GM12878 (cell line): ENCODE results near the gene CD82. TPM values are rescaled to one million over a fixed set of nuclear protein-coding genes. Genes with fewer than 3 reads are reported as not detected.

Source experiments
- ATAC-seq: fragments of 200-7000 bp; cut with Tn5 transposase; 3 replicates; pipeline ENCODE4 v1.9.1; 2020; ENCODE audit warnings: mild to moderate bottlenecking, moderate library complexity
- BruUV-seq: library from RNA; stranded (reverse); fragments of 400-500 nt; replicated peaks from 2 replicates; lab custom pipeline; 2021; lab: Mats Ljungman, UMichigan
- CTCF ChIA-PET: fragments of 300-600 bp; sonication (Branson Sonifier 250); formaldehyde crosslinking; extraction: SDS; loops from one replicate; lab custom pipeline; 2021; ENCODE audit warnings: inconsistent platforms; lab: Yijun Ruan, JAX
- POLR2A ChIA-PET: fragments of 350-600 bp; formaldehyde crosslinking; extraction: SDS; loops from one replicate; lab custom pipeline; 2021; ENCODE audit warnings: inconsistent platforms; lab: Charles Lee
- RAD21 ChIA-PET: fragments of 300-600 bp; sonication (Branson Sonifier 250); formaldehyde crosslinking; loops from one replicate; lab custom pipeline; 2023; ENCODE audit warnings: antibody characterized with exemption; ENCODE audit not compliant: unreplicated experiment; lab: Charles Lee
- SMC1A ChIA-PET: fragments of 300-600 bp; sonication (Branson Sonifier 250); formaldehyde crosslinking; loops from one replicate; lab custom pipeline; 2023; ENCODE audit not compliant: unreplicated experiment, uncharacterized antibody; lab: Charles Lee
- DNase-seq: peaks from one replicate; pipeline ENCODE4 v3.0.0-alpha.2; 2011; ENCODE audit warnings: low read depth, low spot score
- FAIRE-seq: peaks from 3 replicates; lab custom pipeline; 2011; peaks lifted over from hg19 to GRCh38; lab: Jason Lieb, UNC
- H2AFZ ChIP-seq: 2 replicates; pipeline ENCODE4 v1.6.0; 2011; ENCODE audit warnings: low read depth, low read length, control low read depth; ENCODE audit not compliant: control insufficient read depth
- H3K27ac ChIP-seq: 2 replicates; pipeline ENCODE4 v1.5.1; 2011; ENCODE audit warnings: control low read depth; ENCODE audit not compliant: control insufficient read depth, insufficient read depth
- H3K27me3 ChIP-seq, 2 experiments: replicated peaks in 1 of 2; 2 replicates each; pipeline versions ENCODE4 v1.6.0 to v1.6.1; 2011; ENCODE audit warnings: low read length in 1 of 2; ENCODE audit not compliant: control insufficient read depth in 2 of 2, insufficient read depth in 2 of 2
- H3K36me3 ChIP-seq, 2 experiments: 2 replicates each; pipeline ENCODE4 v1.5.1; 2011; ENCODE audit warnings: low read length in 1 of 2; ENCODE audit not compliant: control insufficient read depth in 2 of 2, insufficient read depth in 2 of 2
- H3K4me1 ChIP-seq: 2 replicates; pipeline ENCODE4 v1.6.1; 2011; ENCODE audit warnings: mild to moderate bottlenecking, low read length, moderate library complexity, mixed read lengths; ENCODE audit not compliant: control insufficient read depth, insufficient read depth
- H3K4me2 ChIP-seq: 2 replicates; pipeline ENCODE4 v1.6.0; 2011; ENCODE audit warnings: control low read depth; ENCODE audit not compliant: control insufficient read depth, insufficient read depth
- H3K4me3 ChIP-seq: fragments of 200-600 bp; sonication (generic); 2 replicates; pipeline ENCODE4 v1.5.1; 2016
- H3K79me2 ChIP-seq: 2 replicates; pipeline ENCODE4 v1.6.0; 2011; ENCODE audit warnings: low read length; ENCODE audit not compliant: control insufficient read depth, insufficient read depth
- H3K9ac ChIP-seq: 2 replicates; pipeline ENCODE4 v1.8.0; 2011; ENCODE audit warnings: low read length, control low read depth, mixed read lengths; ENCODE audit not compliant: control insufficient read depth, insufficient read depth
- H3K9me3 ChIP-seq: replicated peaks from 3 replicates; pipeline ENCODE4 v1.5.1; 2011; ENCODE audit warnings: mild to moderate bottlenecking, low read length; ENCODE audit not compliant: control insufficient read depth, insufficient read depth
- H4K20me1 ChIP-seq: 2 replicates; pipeline ENCODE4 v1.6.0; 2011; ENCODE audit not compliant: control insufficient read depth, insufficient read depth
- ATF7 ChIP-seq: fragments of 450-650 bp; IDR thresholded peaks from 2 replicates; pipeline ENCODE4 v1.6.1; 2016; ENCODE audit warnings: low read depth, mild to moderate bottlenecking
- POLR2AphosphoS2 ChIP-seq: IDR thresholded peaks from 2 replicates; pipeline ENCODE4 v1.6.1; 2011; ENCODE audit warnings: low read depth, mild to moderate bottlenecking, low read length, improper control_type of control experiment, moderate library complexity
- SIN3A ChIP-seq: IDR thresholded peaks from 2 replicates; pipeline ENCODE4 v1.6.1; 2012; ENCODE audit warnings: low read depth, low read length, improper control_type of control experiment
- WRNIP1 ChIP-seq: IDR thresholded peaks from 2 replicates; pipeline ENCODE4 v1.6.1; 2011; ENCODE audit warnings: low read depth, low read length, improper control_type of control experiment, borderline replicate concordance
- WGBS: methylation state at CpG from one replicate; pipeline ENCODE4 v1.1.6; 2016; ENCODE audit warnings: low lambda C conversion rate; ENCODE audit not compliant: insufficient replicate concordance, insufficient coverage; ENCODE audit errors: missing lambda C conversion rate; 5-methylcytosine and 5-hydroxymethylcytosine counted together
- in situ Hi-C: fragments of 300-500 bp; cut with MboI; formaldehyde crosslinking; loops from 9 replicates; pipeline ENCODE4 v1.14.3; 2018; ENCODE audit warnings: mixed read lengths
- intact Hi-C: fragments of 100-400 bp; cut with micrococcal nuclease; formaldehyde crosslinking; loops from one replicate; pipeline ENCODE4 v1.14.2; 2022; ENCODE audit not compliant: unreplicated experiment
- polyA plus RNA-seq, 11 experiments: library from polyadenylated mRNA; depleted of rRNA in 4 of 11; unstranded in 6 of 11; stranded (reverse) in 5 of 11; fragments of >200 nt; fragmentation: Nextera tagmentation in 4 of 11; fragmentation: Illumina TruSeq in 1 of 11; extraction: Ambion mirVana in 4 of 11; extraction: Trizol in 1 of 11; gene quantifications; 1 replicate in 1 of 11; 2 replicates in 10 of 11; pipeline versions ENCODE4 v1.2.1 to v1.2.3, GENCODE V29; 2011 to 2016; ENCODE audit warnings: inconsistent platforms in 2 of 11, missing spikeins in 2 of 11, low read depth in 1 of 11
- total RNA-seq, 4 experiments: library from RNA; depleted of rRNA in 3 of 4; stranded (reverse); fragments of >200 nt in 3 of 4; fragmentation: Illumina TruSeq in 1 of 4; extraction: Trizol in 1 of 4; gene quantifications; 2 replicates each; pipeline versions ENCODE4 v1.2.1 to v1.2.3, GENCODE V29; 2013 to 2021
- TF ChIP-seq, protein P1 (sequence below): fragments of 450-650 bp; IDR thresholded peaks from 2 replicates; pipeline ENCODE4 v1.6.1; 2016; ENCODE audit warnings: mild to moderate bottlenecking
- TF ChIP-seq, protein P2 (sequence below): fragments of 450-650 bp; IDR thresholded peaks from 2 replicates; pipeline ENCODE4 v1.6.1; 2017; ENCODE audit warnings: mild to moderate bottlenecking, moderate library complexity
- TF ChIP-seq, protein P3 (sequence below): fragments of 450-650 bp; IDR thresholded peaks from 2 replicates; pipeline ENCODE4 v1.6.1; 2017; ENCODE audit warnings: antibody characterized with exemption, mild to moderate bottlenecking, moderate library complexity

CD82 gene
- total and polyA plus RNA-seq, 10 of the 15 experiments (the other 5 are each of a cell fraction or from before 2014, with no cell fraction given) = 5.2 to 180 (median 84.7) TPM

DNA sequence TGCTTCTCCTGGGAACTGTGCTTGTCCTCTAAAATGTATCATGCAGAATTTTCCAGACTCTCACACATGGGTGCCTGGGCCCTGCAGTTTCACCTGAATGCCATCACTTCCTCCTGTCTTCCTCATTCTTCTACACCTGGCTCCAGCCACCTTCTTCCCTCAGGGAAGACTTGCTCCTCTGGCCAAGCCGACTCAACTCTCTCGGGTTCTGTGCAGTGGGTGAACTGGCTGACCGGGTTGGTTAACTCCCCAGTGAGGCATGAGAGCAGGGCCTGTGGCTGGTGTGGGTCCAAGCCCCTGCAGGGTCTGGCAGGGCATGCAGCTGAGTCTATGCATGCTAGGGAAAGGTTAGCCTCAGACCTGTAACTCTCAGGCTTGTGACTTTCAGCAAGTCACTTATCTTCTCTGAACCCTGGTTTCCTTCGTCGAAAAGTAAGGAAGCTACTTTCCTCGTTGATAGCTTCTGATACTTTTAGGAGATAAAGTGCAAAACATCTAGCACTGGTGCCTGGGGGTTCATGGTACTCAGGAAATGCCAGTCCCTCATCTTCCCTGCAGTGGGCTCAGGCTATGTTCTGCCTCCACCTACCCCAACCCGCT is 11.9 kb downstream of the CD82 start:
- SMC1A ChIA-PET = interaction anchor here (0.9 to 4.0 kb wide), 14 partner anchors 8 to 40 kb away, joined by 3 to 60 read pairs (median 4); partner anchors contain the start of gene CD82
- no TSS peak for BruUV-seq
- Histone ChIP-seq H3K36me3 (peaks cover 8 to 24% of the 10 kb centered on the region in 2 experiments), H3K9ac (peak overlapping the region; percentile 43; the same call in 1 of the 2 replicates), H3K79me2 (peaks cover 95% of the 10 kb centered on the region), H3K9me3 (no peaks in the 10 kb centered on the region; the same call in 2 of the 3 replicates), H3K27me3 (no peaks in the 10 kb centered on the region), H2AFZ (no peak overlapping the region), H3K4me1 (peaks cover 59% of the 10 kb centered on the region), H4K20me1 (no peaks in the 10 kb centered on the region), H3K27ac (peak overlapping the region; percentile 73), H3K4me2 (peak overlapping the region; percentile 40), H3K4me3 (peak overlapping the region; percentile 14; the same call in 1 of the 2 replicates)
- in situ Hi-C loops (loop anchor here (25.0 kb wide), 1 partner anchor 1215 kb away; the partner anchor contains the start of gene TTC17), intact Hi-C loops (no loop called here)
- FAIRE-seq (no peak), DNase-seq (no peak), ATAC-seq (peak; percentile 17)
- POLR2A ChIA-PET = interaction anchor here (0.8 to 23.1 kb wide), 6 partner anchors 8 to 35 kb away, joined by 3 to 434 read pairs (median 13); partner anchors contain the start of gene CD82
- 52% methylated on average over 7 of the region's 7 CpGs for WGBS
- TF ChIP-seq, protein P1, sequence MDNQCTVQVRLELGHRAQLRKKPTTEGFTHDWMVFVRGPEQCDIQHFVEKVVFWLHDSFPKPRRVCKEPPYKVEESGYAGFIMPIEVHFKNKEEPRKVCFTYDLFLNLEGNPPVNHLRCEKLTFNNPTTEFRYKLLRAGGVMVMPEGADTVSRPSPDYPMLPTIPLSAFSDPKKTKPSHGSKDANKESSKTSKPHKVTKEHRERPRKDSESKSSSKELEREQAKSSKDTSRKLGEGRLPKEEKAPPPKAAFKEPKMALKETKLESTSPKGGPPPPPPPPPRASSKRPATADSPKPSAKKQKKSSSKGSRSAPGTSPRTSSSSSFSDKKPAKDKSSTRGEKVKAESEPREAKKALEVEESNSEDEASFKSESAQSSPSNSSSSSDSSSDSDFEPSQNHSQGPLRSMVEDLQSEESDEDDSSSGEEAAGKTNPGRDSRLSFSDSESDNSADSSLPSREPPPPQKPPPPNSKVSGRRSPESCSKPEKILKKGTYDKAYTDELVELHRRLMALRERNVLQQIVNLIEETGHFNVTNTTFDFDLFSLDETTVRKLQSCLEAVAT = peak; percentile 74; the same call in 1 of the 2 replicates
- TF ChIP-seq ATF7 = no peak
- TF ChIP-seq WRNIP1 = no peak
- no peak for TF ChIP-seq SIN3A
- TF ChIP-seq, protein P2, sequence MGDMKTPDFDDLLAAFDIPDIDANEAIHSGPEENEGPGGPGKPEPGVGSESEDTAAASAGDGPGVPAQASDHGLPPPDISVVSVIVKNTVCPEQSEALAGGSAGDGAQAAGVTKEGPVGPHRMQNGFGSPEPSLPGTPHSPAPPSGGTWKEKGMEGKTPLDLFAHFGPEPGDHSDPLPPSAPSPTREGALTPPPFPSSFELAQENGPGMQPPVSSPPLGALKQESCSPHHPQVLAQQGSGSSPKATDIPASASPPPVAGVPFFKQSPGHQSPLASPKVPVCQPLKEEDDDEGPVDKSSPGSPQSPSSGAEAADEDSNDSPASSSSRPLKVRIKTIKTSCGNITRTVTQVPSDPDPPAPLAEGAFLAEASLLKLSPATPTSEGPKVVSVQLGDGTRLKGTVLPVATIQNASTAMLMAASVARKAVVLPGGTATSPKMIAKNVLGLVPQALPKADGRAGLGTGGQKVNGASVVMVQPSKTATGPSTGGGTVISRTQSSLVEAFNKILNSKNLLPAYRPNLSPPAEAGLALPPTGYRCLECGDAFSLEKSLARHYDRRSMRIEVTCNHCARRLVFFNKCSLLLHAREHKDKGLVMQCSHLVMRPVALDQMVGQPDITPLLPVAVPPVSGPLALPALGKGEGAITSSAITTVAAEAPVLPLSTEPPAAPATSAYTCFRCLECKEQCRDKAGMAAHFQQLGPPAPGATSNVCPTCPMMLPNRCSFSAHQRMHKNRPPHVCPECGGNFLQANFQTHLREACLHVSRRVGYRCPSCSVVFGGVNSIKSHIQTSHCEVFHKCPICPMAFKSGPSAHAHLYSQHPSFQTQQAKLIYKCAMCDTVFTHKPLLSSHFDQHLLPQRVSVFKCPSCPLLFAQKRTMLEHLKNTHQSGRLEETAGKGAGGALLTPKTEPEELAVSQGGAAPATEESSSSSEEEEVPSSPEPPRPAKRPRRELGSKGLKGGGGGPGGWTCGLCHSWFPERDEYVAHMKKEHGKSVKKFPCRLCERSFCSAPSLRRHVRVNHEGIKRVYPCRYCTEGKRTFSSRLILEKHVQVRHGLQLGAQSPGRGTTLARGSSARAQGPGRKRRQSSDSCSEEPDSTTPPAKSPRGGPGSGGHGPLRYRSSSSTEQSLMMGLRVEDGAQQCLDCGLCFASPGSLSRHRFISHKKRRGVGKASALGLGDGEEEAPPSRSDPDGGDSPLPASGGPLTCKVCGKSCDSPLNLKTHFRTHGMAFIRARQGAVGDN = 0 out of 2 replicates have a peak, but pooled peaks have one; percentile 34
- TF ChIP-seq POLR2AphosphoS2 = no peak
- TF ChIP-seq, protein P3, sequence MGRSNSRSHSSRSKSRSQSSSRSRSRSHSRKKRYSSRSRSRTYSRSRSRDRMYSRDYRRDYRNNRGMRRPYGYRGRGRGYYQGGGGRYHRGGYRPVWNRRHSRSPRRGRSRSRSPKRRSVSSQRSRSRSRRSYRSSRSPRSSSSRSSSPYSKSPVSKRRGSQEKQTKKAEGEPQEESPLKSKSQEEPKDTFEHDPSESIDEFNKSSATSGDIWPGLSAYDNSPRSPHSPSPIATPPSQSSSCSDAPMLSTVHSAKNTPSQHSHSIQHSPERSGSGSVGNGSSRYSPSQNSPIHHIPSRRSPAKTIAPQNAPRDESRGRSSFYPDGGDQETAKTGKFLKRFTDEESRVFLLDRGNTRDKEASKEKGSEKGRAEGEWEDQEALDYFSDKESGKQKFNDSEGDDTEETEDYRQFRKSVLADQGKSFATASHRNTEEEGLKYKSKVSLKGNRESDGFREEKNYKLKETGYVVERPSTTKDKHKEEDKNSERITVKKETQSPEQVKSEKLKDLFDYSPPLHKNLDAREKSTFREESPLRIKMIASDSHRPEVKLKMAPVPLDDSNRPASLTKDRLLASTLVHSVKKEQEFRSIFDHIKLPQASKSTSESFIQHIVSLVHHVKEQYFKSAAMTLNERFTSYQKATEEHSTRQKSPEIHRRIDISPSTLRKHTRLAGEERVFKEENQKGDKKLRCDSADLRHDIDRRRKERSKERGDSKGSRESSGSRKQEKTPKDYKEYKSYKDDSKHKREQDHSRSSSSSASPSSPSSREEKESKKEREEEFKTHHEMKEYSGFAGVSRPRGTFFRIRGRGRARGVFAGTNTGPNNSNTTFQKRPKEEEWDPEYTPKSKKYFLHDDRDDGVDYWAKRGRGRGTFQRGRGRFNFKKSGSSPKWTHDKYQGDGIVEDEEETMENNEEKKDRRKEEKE = no peak
- RAD21 ChIA-PET = interaction anchor here (1.0 to 4.6 kb wide), 12 partner anchors 8 to 55 kb away, joined by 3 to 29 read pairs (median 6); partner anchors contain the start of gene CD82
- CTCF ChIA-PET = interaction anchor here (2.0 to 11.7 kb wide), 6 partner anchors 8 to 40 kb away, joined by 5 to 109 read pairs (median 12); no protein-coding TSS in a partner anchor
